A549 (cell line): Measurements from ENCODE around the gene TCTA. TPM values are rescaled to one million over a fixed set of nuclear protein-coding genes. Genes with fewer than 3 reads are reported as not detected.
A peak's percentile ranks its signal among the peaks of the same experiment; 100 is the strongest.

Experiments used
- ATAC-seq, 2 experiments: fragments of 200-7000 bp in 1 of 2; fragments of >200 bp in 1 of 2; cut with Nextera tagmentation in 1 of 2; cut with Tn5 transposase in 1 of 2; 3 replicates each; pipeline versions ENCODE4 v1.8.0 to v1.9.1; 2018 to 2020; ENCODE audit warnings: mild to moderate bottlenecking in 1 of 2, moderate library complexity in 1 of 2
- CTCF ChIA-PET: fragments of 300-600 bp; sonication (Branson Sonifier 250); formaldehyde crosslinking; extraction: SDS; loops from one replicate; lab custom pipeline; 2021; ENCODE audit warnings: antibody characterized with exemption, inconsistent platforms; lab: Yijun Ruan, JAX
- POLR2A ChIA-PET: fragments of 350-600 bp; formaldehyde crosslinking; extraction: SDS; loops from one replicate; lab custom pipeline; 2021; ENCODE audit warnings: antibody characterized with exemption, inconsistent platforms; lab: Yijun Ruan, JAX
- DNase-seq, 2 experiments: peaks; one replicate each; pipeline versions ENCODE4 v3.0.0 to v3.0.0-alpha.2; 2011 to 2016; ENCODE audit warnings: low read depth in 1 of 2, low spot score in 1 of 2
- FAIRE-seq: peaks from 2 replicates; lab custom pipeline; 2011; peaks lifted over from hg19 to GRCh38; lab: Jason Lieb, UNC
- H3K27ac ChIP-seq, 2 experiments: fragments of >200 bp; sonication (Bioruptor Twin); formaldehyde crosslinking; 3 replicates each; pipeline ENCODE4 v1.5.1; 2016 to 2017
- H3K4me1 ChIP-seq: fragments of >200 bp; sonication (Bioruptor Twin); formaldehyde crosslinking; 3 replicates; pipeline ENCODE4 v1.6.1; 2016
- H3K4me2 ChIP-seq: fragments of >200 bp; sonication (Bioruptor Twin); formaldehyde crosslinking; 3 replicates; pipeline ENCODE4 v1.6.1; 2016
- H3K4me3 ChIP-seq: fragments of >200 bp; sonication (Bioruptor Twin); formaldehyde crosslinking; 3 replicates; pipeline ENCODE4 v1.5.1; 2016
- H3K9me3 ChIP-seq: fragments of >200 bp; sonication (Bioruptor Twin); formaldehyde crosslinking; 3 replicates; pipeline ENCODE4 v1.6.1; 2016
- CHD2 ChIP-seq: fragments of 150-350 bp; IDR thresholded peaks from 2 replicates; pipeline ENCODE4 v1.6.1; 2014; ENCODE audit warnings: low read length; ENCODE audit not compliant: partially characterized antibody
- FOSL2 ChIP-seq, 2 experiments: fragments of 450-650 bp in 1 of 2; fragments of >200 bp in 1 of 2; sonication (Bioruptor Twin) in 1 of 2; formaldehyde crosslinking; IDR thresholded peaks; 2 replicates each; pipeline versions ENCODE4 v1.5.0 to v1.6.1; 2016 to 2020; ENCODE audit warnings: mild to moderate bottlenecking in 1 of 2, moderate library complexity in 1 of 2
- HDAC2 ChIP-seq: fragments of 200-600 bp; sonication (generic); IDR thresholded peaks from 2 replicates; pipeline ENCODE4 v1.6.1; 2016
- HOXA7 ChIP-seq: fragments of 250-450 bp; sonication (Bioruptor Pico); IDR thresholded peaks from 2 replicates; pipeline ENCODE4 v1.5.0; 2020; ENCODE audit warnings: mild to moderate bottlenecking, moderate library complexity
- JUNB ChIP-seq: fragments of >200 bp; sonication (Bioruptor Twin); formaldehyde crosslinking; IDR thresholded peaks from 2 replicates; pipeline ENCODE4 v1.6.1; 2016
- MAFK ChIP-seq: fragments of 450-650 bp; IDR thresholded peaks from 2 replicates; pipeline ENCODE4 v1.6.1; 2014; ENCODE audit not compliant: partially characterized antibody
- POLR2AphosphoS2 ChIP-seq: conservative IDR thresholded peaks from 2 replicates; pipeline ENCODE4 v1.6.1; 2012; ENCODE audit warnings: low read length, improper control_type of control experiment, inconsistent platforms
- RAD21 ChIP-seq, 2 experiments: fragments of >200 bp in 1 of 2; sonication (Bioruptor Twin) in 1 of 2; formaldehyde crosslinking in 1 of 2; IDR thresholded peaks in 1 of 2; conservative IDR thresholded peaks in 1 of 2; 2 replicates in 1 of 2; 3 replicates in 1 of 2; pipeline ENCODE4 v1.6.1; 2012 to 2018; ENCODE audit warnings: inconsistent platforms in 1 of 2
- RARB ChIP-seq: fragments of 250-450 bp; sonication (Bioruptor Pico); IDR thresholded peaks from 2 replicates; pipeline ENCODE4 v1.8.0; 2021; ENCODE audit warnings: mild to moderate bottlenecking, moderate library complexity
- RCOR1 ChIP-seq: fragments of 150-350 bp; IDR thresholded peaks from 2 replicates; pipeline ENCODE4 v1.6.1; 2014; ENCODE audit warnings: antibody characterized with exemption, low read length, low read depth
- SMC3 ChIP-seq: fragments of >200 bp; sonication (Bioruptor Twin); formaldehyde crosslinking; IDR thresholded peaks from 3 replicates; pipeline ENCODE4 v1.6.1; 2018; ENCODE audit warnings: inconsistent platforms
- SREBF2 ChIP-seq: fragments of 450-650 bp; IDR thresholded peaks from 2 replicates; pipeline ENCODE4 v1.6.1; 2014; ENCODE audit warnings: mild to moderate bottlenecking, moderate library complexity
- ZSCAN20 ChIP-seq: fragments of 250-450 bp; sonication (Bioruptor Pico); IDR thresholded peaks from 2 replicates; pipeline ENCODE4 v1.8.0; 2022; ENCODE audit warnings: mild to moderate bottlenecking, moderate library complexity
- WGBS: methylation state at CpG from one replicate; pipeline ENCODE4 v1.1.6; 2017; ENCODE audit errors: missing lambda C conversion rate; 5-methylcytosine and 5-hydroxymethylcytosine counted together
- polyA plus RNA-seq, 4 experiments: library from polyadenylated mRNA; depleted of rRNA in 3 of 4; stranded (reverse); fragments of >200 nt; fragmentation: RNase III in 1 of 4; extraction: RNeasy Plus Mini Kit Qiagen cat#74134 plus additional on column Dnase treatment in 1 of 4; gene quantifications; 2 replicates in 3 of 4; 3 replicates in 1 of 4; pipeline ENCODE4 v1.2.3, GENCODE V29; 2011 to 2017
- TF ChIP-seq, protein P1 (sequence below): fragments of 150-350 bp; IDR thresholded peaks from 2 replicates; pipeline ENCODE4 v1.6.1; 2014; ENCODE audit warnings: low read depth, mild to moderate bottlenecking, low read length
- TF ChIP-seq, protein P2 (sequence below): fragments of 250-450 bp; sonication (Bioruptor Pico); IDR thresholded peaks from 2 replicates; pipeline ENCODE4 v1.5.0; 2021; ENCODE audit warnings: mild to moderate bottlenecking, moderate library complexity, borderline replicate concordance
- TF ChIP-seq, protein P3 (sequence below): fragments of 200-600 bp; sonication (generic); IDR thresholded peaks from 2 replicates; pipeline ENCODE4 v1.6.1; 2016; ENCODE audit warnings: antibody characterized with exemption, mild to moderate bottlenecking, moderate library complexity

TCTA gene
- polyA plus RNA-seq, 2 of the 4 experiments (the other 2 are of a cell fraction): 14.6 to 14.8 TPM

DNA sequence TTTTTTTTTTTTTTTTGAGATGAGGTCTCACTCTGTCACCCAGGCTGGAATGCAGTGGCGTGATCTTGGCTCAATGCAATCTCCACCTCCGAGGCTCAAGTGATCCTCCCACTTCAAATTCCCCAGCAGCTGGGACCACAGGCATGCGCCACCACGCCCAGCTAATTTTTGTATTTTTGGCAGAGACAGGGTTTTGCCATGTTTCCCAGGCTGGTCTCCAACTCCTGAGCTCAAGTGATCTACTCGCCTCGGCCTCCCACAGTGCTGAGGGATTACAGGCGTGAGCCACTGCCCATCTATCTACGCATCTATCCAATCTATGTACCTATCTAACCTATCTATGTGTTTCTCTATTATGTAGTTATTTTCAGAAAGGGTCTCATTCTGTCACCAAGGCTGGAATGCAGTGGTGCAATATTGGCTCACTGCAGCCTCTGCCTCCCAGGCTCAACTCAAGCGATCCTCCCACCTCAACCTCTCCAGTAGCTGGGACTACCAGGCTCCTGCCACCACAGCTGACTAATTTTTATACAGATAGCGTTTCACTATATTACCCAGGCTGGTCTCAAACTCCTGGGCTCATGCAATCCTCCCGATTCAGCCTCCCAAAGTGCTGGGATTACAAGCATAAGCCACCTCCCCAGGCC, 33.9 kb upstream of the TCTA start (continued):
- TF ChIP-seq, protein P1, sequence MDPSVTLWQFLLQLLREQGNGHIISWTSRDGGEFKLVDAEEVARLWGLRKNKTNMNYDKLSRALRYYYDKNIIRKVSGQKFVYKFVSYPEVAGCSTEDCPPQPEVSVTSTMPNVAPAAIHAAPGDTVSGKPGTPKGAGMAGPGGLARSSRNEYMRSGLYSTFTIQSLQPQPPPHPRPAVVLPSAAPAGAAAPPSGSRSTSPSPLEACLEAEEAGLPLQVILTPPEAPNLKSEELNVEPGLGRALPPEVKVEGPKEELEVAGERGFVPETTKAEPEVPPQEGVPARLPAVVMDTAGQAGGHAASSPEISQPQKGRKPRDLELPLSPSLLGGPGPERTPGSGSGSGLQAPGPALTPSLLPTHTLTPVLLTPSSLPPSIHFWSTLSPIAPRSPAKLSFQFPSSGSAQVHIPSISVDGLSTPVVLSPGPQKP: no peak
- no peak for TF ChIP-seq RCOR1
- TF ChIP-seq FOSL2 (IDR thresholded peaks at IDR 0.05): no peak
- TF ChIP-seq FOSL2 (CRISPR knock-in tag; IDR thresholded peaks at IDR 0.05): no peak
- TF ChIP-seq SREBF2: no peak
- TF ChIP-seq CHD2: no peak
- TF ChIP-seq SMC3: no peak
- TF ChIP-seq RAD21 (conservative IDR thresholded peaks at IDR 0.05 in 1 of 2, IDR thresholded peaks at IDR 0.05 in 1 of 2): no peak
- TF ChIP-seq POLR2AphosphoS2: no peak
- TF ChIP-seq ZSCAN20 (CRISPR knock-in tag): no peak
- TF ChIP-seq RARB (CRISPR knock-in tag): no peak

DNA sequence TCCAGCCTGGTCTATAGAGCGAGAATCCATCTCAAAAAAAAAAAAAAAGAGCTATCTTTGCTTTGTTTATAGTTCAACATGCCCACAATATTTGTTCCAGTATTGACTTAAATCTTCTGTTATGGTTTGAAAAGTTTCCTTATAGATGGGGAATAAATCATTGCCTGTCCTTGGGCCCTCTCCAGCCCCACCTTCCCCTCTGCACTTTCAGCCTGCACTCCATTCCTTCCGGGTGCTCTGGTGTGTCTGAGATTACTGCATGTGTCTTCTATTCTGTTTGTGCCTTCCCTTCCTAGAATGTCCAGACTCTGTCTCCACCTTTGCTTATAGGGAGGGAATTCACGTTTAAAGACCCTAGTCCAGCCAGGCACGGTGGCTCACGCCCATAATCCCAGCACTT, 28.8 kb upstream of the TCTA start:
- DNase-seq (no peak), FAIRE-seq (no peak), ATAC-seq (no peak; a peak in 1 of 6 replicates)
- ChIA-PET POLR2A (no interaction called here), CTCF (no interaction called here)
- TF ChIP-seq CHD2 (no peak), HDAC2 (no peak)
- TF ChIP-seq, protein P2, sequence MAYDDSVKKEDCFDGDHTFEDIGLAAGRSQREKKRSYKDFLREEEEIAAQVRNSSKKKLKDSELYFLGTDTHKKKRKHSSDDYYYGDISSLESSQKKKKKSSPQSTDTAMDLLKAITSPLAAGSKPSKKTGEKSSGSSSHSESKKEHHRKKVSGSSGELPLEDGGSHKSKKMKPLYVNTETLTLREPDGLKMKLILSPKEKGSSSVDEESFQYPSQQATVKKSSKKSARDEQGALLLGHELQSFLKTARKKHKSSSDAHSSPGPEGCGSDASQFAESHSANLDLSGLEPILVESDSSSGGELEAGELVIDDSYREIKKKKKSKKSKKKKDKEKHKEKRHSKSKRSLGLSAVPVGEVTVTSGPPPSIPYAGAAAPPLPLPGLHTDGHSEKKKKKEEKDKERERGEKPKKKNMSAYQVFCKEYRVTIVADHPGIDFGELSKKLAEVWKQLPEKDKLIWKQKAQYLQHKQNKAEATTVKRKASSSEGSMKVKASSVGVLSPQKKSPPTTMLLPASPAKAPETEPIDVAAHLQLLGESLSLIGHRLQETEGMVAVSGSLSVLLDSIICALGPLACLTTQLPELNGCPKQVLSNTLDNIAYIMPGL (CRISPR knock-in tag): no peak
- Histone ChIP-seq H3K4me1 (peaks cover 11% of the 10 kb centered on the region), H3K9me3 (0 out of 3 replicates have a peak, but pooled peaks cover 2% of the 10 kb centered on the region), H3K4me3 (no peak overlapping the region), H3K27ac (no peak overlapping the region), H3K4me2 (no peak overlapping the region)
- WGBS: 78% methylated on average over 5 of the region's 5 CpGs

DNA sequence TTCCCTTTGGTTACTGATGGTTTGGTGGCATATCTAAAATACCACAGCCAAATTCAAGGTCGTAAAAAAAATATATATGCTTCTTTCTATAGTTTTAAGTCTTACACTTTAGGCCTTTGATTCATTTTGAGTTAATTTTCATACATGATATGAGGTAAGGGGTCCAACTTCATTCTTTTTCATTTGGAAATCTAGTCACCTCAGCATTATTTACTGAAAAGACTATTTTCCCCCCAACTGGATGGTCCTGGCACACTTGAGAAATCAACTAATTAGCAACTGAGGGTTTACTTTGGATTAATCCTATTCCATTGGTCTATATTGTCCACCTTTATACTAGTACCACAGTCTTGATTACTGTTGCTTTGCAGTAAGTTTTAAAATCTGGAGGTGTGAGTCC, 26.6 kb upstream of the TCTA start:
- Histone ChIP-seq H3K4me3 (no peak overlapping the region), H3K9me3 (no peaks in the 10 kb centered on the region), H3K27ac (no peak overlapping the region), H3K4me1 (peaks cover 10% of the 10 kb centered on the region), H3K4me2 (no peak overlapping the region)
- WGBS: 97% methylated on average over 1 of the region's 1 CpG
- FAIRE-seq: no peak
- ChIA-PET CTCF (interaction anchor here (0.8 kb wide), 1 partner anchor 9 kb away, joined by 3 read pairs; no protein-coding TSS in a partner anchor), POLR2A (interaction anchor here (0.7 kb wide), 1 partner anchor 23 kb away, joined by 6 read pairs; no protein-coding TSS in a partner anchor)
- TF ChIP-seq MAFK: peak; percentile 25
- no peak for TF ChIP-seq HOXA7 (CRISPR knock-in tag)
- TF ChIP-seq FOSL2 (IDR thresholded peaks at IDR 0.05): no peak
- TF ChIP-seq FOSL2 (CRISPR knock-in tag; IDR thresholded peaks at IDR 0.05): no peak
- no peak for TF ChIP-seq JUNB
- no peak for TF ChIP-seq RARB (CRISPR knock-in tag)
- TF ChIP-seq, protein P3, sequence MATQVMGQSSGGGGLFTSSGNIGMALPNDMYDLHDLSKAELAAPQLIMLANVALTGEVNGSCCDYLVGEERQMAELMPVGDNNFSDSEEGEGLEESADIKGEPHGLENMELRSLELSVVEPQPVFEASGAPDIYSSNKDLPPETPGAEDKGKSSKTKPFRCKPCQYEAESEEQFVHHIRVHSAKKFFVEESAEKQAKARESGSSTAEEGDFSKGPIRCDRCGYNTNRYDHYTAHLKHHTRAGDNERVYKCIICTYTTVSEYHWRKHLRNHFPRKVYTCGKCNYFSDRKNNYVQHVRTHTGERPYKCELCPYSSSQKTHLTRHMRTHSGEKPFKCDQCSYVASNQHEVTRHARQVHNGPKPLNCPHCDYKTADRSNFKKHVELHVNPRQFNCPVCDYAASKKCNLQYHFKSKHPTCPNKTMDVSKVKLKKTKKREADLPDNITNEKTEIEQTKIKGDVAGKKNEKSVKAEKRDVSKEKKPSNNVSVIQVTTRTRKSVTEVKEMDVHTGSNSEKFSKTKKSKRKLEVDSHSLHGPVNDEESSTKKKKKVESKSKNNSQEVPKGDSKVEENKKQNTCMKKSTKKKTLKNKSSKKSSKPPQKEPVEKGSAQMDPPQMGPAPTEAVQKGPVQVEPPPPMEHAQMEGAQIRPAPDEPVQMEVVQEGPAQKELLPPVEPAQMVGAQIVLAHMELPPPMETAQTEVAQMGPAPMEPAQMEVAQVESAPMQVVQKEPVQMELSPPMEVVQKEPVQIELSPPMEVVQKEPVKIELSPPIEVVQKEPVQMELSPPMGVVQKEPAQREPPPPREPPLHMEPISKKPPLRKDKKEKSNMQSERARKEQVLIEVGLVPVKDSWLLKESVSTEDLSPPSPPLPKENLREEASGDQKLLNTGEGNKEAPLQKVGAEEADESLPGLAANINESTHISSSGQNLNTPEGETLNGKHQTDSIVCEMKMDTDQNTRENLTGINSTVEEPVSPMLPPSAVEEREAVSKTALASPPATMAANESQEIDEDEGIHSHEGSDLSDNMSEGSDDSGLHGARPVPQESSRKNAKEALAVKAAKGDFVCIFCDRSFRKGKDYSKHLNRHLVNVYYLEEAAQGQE: no peak
- ATAC-seq: no peak
- DNase-seq: no peak
